MCF 10A (cell line): ENCODE measurements around the gene MARK3. TPM values are rescaled to one million over a fixed set of nuclear protein-coding genes. Genes with fewer than 3 reads are reported as not detected.

Experiments used
- BruUV-seq: library from RNA; stranded (reverse); fragments of 400-500 nt; replicated peaks from 2 replicates; lab custom pipeline; 2021; lab: Mats Ljungman, UMichigan
- CTCF ChIA-PET: fragments of 300-600 bp; sonication (Branson Sonifier 250); formaldehyde crosslinking; extraction: SDS; loops from one replicate; lab custom pipeline; 2021; ENCODE audit warnings: antibody characterized with exemption, inconsistent platforms; lab: Yijun Ruan, JAX
- POLR2A ChIA-PET: fragments of 300-600, 350-650 bp; sonication (Branson Sonifier 250); formaldehyde crosslinking; extraction: SDS; loops from one replicate; lab custom pipeline; 2020; ENCODE audit warnings: antibody characterized with exemption, inconsistent platforms; lab: Yijun Ruan, JAX
- DNase-seq: peaks from one replicate; pipeline ENCODE4 v3.0.0-alpha.2; 2018; ENCODE audit not compliant: unreplicated experiment
- H3K27ac Mint-ChIP-seq: one replicate; pipeline ENCODE4 v1.8.0; 2022; ENCODE audit warnings: mild to moderate bottlenecking, low read depth, mixed read lengths; ENCODE audit not compliant: unreplicated experiment
- H3K27me3 Mint-ChIP-seq: one replicate; pipeline ENCODE4 v1.8.0; 2022; ENCODE audit warnings: mixed read lengths; ENCODE audit not compliant: insufficient read depth, unreplicated experiment
- H3K36me3 Mint-ChIP-seq: one replicate; pipeline ENCODE4 v1.8.0; 2022; ENCODE audit warnings: mild to moderate bottlenecking, moderate library complexity, mixed read lengths; ENCODE audit not compliant: insufficient read depth, unreplicated experiment
- H3K4me1 Mint-ChIP-seq: one replicate; pipeline ENCODE4 v1.8.0; 2022; ENCODE audit warnings: mixed read lengths; ENCODE audit not compliant: insufficient read depth, unreplicated experiment
- H3K4me3 Mint-ChIP-seq: one replicate; pipeline ENCODE4 v1.8.0; 2022; ENCODE audit warnings: mild to moderate bottlenecking, moderate library complexity, mixed read lengths; ENCODE audit not compliant: unreplicated experiment
- H3K9me3 Mint-ChIP-seq: one replicate; pipeline ENCODE4 v1.8.0; 2022; ENCODE audit warnings: mixed read lengths; ENCODE audit not compliant: unreplicated experiment
- intact Hi-C: fragments of 100-400 bp; cut with micrococcal nuclease; formaldehyde crosslinking; loops from 2 replicates; pipeline ENCODE4 v1.14.1; 2022
- total RNA-seq: library from RNA; stranded (reverse); gene quantifications from 2 replicates; pipeline ENCODE4 v1.2.3, GENCODE V29; 2022
- TF ChIP-seq, protein P1 (sequence below): fragments of 200-600 bp; IDR thresholded peaks from one replicate; pipeline ENCODE4 v1.8.0; 2022; ENCODE audit warnings: antibody characterized with exemption, mild to moderate bottlenecking; ENCODE audit not compliant: unreplicated experiment

MARK3 gene
- total RNA-seq, 1 experiment from 2014 or later: 130 TPM

DNA sequence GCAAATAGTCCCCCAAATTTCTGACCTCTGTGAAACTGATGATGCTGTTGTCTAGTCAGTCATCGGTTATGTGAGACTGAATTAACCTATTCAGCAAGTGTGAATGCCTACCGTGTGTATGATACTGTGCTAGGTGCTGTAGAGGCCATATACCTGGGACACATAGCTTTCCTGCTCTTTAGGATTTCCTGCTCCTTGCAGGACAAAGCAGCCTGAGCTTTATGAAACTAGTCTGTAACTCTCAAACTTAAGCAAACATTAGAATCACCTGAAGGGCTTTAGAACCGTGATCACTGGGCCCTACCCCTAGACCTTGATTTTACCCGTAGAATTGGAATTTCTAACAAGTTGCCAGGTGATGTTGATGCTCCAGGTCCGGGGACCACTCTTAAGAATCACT, 6.9 kb downstream of the MARK3 start:
- Mint-ChIP-seq H3K27ac (no peak overlapping the region), H3K27me3 (no peaks in the 10 kb centered on the region), H3K4me1 (peaks cover 34% of the 10 kb centered on the region), H3K36me3 (peaks cover 6% of the 10 kb centered on the region), H3K4me3 (no peak overlapping the region), H3K9me3 (no peaks in the 10 kb centered on the region)
- POLR2A ChIA-PET: interaction anchor here (1.5 to 3.5 kb wide), 5 partner anchors 30 to 59 kb away, joined by 4 to 37 read pairs (median 16); partner anchors contain the start of gene EIF5
- TF ChIP-seq, protein P1, sequence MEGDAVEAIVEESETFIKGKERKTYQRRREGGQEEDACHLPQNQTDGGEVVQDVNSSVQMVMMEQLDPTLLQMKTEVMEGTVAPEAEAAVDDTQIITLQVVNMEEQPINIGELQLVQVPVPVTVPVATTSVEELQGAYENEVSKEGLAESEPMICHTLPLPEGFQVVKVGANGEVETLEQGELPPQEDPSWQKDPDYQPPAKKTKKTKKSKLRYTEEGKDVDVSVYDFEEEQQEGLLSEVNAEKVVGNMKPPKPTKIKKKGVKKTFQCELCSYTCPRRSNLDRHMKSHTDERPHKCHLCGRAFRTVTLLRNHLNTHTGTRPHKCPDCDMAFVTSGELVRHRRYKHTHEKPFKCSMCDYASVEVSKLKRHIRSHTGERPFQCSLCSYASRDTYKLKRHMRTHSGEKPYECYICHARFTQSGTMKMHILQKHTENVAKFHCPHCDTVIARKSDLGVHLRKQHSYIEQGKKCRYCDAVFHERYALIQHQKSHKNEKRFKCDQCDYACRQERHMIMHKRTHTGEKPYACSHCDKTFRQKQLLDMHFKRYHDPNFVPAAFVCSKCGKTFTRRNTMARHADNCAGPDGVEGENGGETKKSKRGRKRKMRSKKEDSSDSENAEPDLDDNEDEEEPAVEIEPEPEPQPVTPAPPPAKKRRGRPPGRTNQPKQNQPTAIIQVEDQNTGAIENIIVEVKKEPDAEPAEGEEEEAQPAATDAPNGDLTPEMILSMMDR: no peak
- BruUV-seq: no TSS peak
- intact Hi-C loops: loop anchor here (5.0 kb wide), 1 partner anchor 315 kb away; no protein-coding TSS in a partner anchor
- CTCF ChIA-PET: interaction anchor here (0.6 to 5.3 kb wide), 14 partner anchors 10 to 324 kb away, joined by 3 to 38 read pairs (median 5); partner anchors contain the start of gene EIF5
- no peak for DNase-seq

DNA sequence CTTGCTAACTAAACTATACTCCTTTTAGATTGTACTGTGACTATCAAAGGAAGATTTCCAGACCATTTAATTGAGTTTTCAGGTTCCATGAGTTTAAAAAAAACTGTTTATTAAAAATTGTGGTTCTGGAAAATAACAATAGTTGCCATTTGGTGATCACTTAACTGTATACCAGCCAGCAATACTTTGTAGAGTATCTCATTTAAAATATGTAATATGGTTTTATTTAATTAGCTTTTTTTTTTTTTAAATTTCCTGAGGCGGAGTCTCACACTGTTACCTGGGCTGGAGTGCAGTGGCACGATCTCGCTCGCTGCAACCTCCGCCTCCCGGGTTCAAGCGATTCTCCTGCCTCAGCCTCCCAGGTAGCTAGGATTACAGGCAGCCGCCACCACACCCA, 7.4 kb downstream of the MARK3 start:
- H3K4me1 Mint-ChIP-seq: peaks cover 32% of the 10 kb centered on the region
- no peak for DNase-seq
- H3K9me3 Mint-ChIP-seq: no peaks in the 10 kb centered on the region
- ChIA-PET CTCF (interaction anchor here (0.6 to 5.3 kb wide), 18 partner anchors 10 to 342 kb away, joined by 3 to 38 read pairs (median 4); no protein-coding TSS in a partner anchor), POLR2A (interaction anchor here (0.7 to 3.5 kb wide), 5 partner anchors 10 to 170 kb away, joined by 3 to 17 read pairs (median 6); partner anchors contain the start of genes BAG5, COA8 and EIF5)
- intact Hi-C loops: loop anchor here (5.0 kb wide), 1 partner anchor 315 kb away; no protein-coding TSS in a partner anchor
- H3K27me3 Mint-ChIP-seq: no peaks in the 10 kb centered on the region
- H3K36me3 Mint-ChIP-seq: peaks cover 6% of the 10 kb centered on the region
- TF ChIP-seq, protein P1: no peak
- no TSS peak for BruUV-seq
- H3K27ac Mint-ChIP-seq: no peak overlapping the region
- no peak overlapping the region for H3K4me3 Mint-ChIP-seq

DNA sequence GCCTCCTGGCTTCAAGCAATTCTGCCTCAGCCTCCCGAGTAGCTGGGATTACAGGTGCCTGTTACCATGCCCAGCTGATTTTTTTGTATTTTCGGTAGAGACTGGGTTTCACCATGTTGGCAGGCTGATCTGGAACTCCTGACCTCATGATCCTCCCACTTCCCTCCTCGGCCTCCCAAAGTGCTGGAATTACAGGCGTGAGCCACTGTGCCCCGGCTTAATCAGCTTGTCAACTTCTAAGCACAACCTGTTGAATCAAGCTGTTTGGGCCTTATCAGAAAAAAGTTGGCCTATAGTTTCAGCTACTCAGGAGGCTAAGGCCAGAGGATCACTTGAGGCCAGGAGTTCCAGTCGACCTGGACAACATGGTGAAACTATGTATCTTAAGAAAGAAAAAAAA, 7.9 kb downstream of the MARK3 start:
- no peak overlapping the region for H3K27ac Mint-ChIP-seq
- no peak overlapping the region for H3K4me3 Mint-ChIP-seq
- peaks cover 6% of the 10 kb centered on the region for H3K36me3 Mint-ChIP-seq
- TF ChIP-seq, protein P1: no peak
- intact Hi-C loops: loop anchor here (5.0 kb wide), 1 partner anchor 316 kb away; no protein-coding TSS in a partner anchor
- H3K27me3 Mint-ChIP-seq: no peaks in the 10 kb centered on the region
- DNase-seq: no peak
- CTCF ChIA-PET: interaction anchor here (0.6 to 5.3 kb wide), 19 partner anchors 11 to 343 kb away, joined by 3 to 38 read pairs (median 4); partner anchors contain the start of gene CKB
- no peaks in the 10 kb centered on the region for H3K9me3 Mint-ChIP-seq
- POLR2A ChIA-PET: interaction anchor here (0.7 to 3.5 kb wide), 6 partner anchors 10 to 170 kb away, joined by 3 to 17 read pairs (median 6); partner anchors contain the start of genes BAG5, COA8 and EIF5
- H3K4me1 Mint-ChIP-seq: peaks cover 37% of the 10 kb centered on the region
- no TSS peak for BruUV-seq
